ENCODE results near the gene PDE8A.

Gene PDE8A

DNA sequence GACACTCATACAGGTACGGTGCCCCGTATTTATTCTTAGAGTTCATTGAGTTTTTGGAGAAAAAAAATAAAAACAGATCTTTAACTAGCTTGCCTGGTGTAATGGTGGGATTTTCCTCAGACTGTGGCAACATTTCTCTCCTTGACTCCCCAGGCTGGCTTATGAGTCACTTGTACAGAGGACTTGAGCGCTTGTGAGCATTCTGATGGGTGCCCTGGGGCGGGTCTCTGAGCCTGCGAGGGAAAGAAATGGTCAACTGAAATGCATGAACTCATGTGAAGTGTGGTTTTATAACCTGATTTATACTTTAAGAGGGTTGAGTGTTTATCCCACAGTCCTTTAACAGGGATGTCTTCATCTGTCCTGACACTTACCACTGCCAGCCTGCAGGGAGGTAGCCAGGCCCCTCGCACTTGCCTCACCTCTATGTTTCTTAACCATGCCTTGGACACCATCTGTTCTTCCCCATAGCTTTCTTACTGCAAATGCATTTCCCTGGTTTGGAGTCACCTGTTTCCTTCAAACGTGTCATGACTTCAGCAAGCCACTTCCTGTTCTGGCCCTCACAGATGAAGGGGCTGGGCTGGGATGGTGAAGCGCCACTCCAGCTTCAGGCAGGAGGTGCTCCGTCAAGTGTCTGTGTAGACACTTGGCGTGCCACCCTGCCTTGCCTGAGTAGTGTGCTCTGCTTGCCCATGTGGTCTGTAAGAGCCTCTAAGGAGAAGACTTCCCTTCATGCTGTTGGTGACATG is 118.7 kb downstream of the PDE8A start:
- no peak for DNase-seq (ENCODE audit: low read depth)
- H3K4me3 ChIP-seq (ENCODE audit: low read length): no peak overlapping the region
- TF ChIP-seq, protein P1, sequence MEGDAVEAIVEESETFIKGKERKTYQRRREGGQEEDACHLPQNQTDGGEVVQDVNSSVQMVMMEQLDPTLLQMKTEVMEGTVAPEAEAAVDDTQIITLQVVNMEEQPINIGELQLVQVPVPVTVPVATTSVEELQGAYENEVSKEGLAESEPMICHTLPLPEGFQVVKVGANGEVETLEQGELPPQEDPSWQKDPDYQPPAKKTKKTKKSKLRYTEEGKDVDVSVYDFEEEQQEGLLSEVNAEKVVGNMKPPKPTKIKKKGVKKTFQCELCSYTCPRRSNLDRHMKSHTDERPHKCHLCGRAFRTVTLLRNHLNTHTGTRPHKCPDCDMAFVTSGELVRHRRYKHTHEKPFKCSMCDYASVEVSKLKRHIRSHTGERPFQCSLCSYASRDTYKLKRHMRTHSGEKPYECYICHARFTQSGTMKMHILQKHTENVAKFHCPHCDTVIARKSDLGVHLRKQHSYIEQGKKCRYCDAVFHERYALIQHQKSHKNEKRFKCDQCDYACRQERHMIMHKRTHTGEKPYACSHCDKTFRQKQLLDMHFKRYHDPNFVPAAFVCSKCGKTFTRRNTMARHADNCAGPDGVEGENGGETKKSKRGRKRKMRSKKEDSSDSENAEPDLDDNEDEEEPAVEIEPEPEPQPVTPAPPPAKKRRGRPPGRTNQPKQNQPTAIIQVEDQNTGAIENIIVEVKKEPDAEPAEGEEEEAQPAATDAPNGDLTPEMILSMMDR (conservative IDR thresholded peaks at IDR 0.05; ENCODE audit: low read length): no peak

DNA sequence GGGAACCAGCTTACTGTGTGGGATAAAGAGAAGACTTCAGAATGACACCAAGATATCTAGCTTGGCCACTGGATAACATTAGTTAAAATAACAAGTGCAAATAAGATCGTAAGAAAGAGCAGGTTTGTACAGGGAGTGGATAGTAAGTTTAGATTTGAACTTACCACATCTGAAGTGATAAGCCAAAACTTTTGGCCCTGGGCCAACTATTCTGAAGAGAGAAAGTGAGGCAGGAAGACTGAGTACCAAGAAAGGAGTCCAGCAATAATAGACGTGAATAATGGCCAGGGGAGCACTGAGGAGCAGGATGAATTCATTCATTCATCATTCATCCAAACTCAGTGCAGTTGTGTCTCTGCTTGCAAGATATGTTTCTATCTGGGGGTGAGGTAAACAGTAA is 122.9 kb downstream of the PDE8A start:
- TF ChIP-seq, protein P1 (conservative IDR thresholded peaks at IDR 0.05; ENCODE audit: low read length): no peak
- DNase-seq (ENCODE audit: low read depth): no peak

DNA sequence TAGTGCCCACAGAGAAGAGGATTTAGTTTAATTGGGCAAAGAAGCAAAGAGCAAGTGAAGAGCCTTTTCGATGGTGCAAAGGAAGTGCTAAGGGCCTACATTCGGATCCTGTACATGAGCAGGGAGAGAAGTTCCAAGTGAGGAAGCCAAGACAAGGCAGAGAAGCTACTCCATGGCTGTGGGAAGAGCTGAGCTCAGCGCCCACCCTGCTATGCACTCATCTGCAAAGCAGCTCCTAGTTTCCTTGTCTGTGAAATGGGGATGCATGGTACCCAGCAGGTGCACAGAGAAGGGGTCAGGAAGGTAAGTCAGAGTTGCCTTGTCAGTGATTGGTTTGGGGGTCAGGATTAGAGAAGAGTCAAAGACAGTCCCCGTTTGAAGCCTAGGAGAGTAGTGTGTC is 126.5 kb downstream of the PDE8A start:
- H3K4me3 ChIP-seq (ENCODE audit: low read length): no peak overlapping the region
- DNase-seq (ENCODE audit: low read depth): no peak
- TF ChIP-seq, protein P1 (conservative IDR thresholded peaks at IDR 0.05; ENCODE audit: low read length): no peak

More for the DNA sequence above, 122.9 kb downstream of the PDE8A start:
- no peak overlapping the region for H3K4me3 ChIP-seq (ENCODE audit: low read length)

DNA sequence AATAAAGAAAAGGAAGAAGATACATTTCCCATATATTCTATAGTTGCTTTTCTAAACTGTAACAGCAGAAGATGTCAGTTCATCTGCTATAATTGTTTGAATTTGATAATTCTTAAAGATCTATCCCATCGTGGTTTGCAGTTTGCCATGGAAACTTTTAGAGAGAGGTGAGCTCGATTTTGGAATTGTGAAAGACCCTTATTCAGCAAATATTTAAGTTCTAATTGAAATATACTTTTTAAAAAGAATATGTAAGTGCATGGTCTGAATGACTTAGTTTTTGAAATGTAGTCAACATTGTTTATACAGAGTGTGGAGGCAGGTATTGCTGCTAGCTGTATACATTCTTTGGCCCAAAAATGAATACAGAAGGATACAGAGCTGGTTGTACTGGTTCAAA is 127.7 kb downstream of the PDE8A start:
- H3K4me3 ChIP-seq (ENCODE audit: low read length): no peak overlapping the region
- TF ChIP-seq, protein P1 (conservative IDR thresholded peaks at IDR 0.05; ENCODE audit: low read length): no peak
- no peak for DNase-seq (ENCODE audit: low read depth)

DNA sequence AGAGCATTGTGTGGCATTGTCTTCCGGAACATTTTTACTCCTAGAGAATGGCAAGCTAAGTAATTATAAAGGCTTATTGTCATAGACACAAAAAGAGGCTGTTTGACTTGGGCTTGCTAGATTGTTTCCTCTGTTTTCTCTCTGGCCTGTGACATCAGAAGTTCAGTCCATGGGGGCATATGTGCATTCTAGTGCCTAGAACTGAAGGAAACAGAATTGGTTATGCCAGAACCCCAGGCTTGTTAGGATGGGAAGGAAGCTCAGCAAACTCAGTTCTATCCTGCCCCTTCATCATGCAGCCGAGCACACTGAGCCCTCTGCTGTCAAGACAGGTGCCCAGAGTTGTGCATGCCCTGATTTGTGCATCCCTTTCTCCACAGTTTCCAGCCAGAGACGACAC is 131.3 kb downstream of the PDE8A start:
- no peak overlapping the region for H3K4me3 ChIP-seq (ENCODE audit: low read length)
- no peak for DNase-seq (ENCODE audit: low read depth)
- TF ChIP-seq, protein P1 (conservative IDR thresholded peaks at IDR 0.05; ENCODE audit: low read length): no peak

DNA sequence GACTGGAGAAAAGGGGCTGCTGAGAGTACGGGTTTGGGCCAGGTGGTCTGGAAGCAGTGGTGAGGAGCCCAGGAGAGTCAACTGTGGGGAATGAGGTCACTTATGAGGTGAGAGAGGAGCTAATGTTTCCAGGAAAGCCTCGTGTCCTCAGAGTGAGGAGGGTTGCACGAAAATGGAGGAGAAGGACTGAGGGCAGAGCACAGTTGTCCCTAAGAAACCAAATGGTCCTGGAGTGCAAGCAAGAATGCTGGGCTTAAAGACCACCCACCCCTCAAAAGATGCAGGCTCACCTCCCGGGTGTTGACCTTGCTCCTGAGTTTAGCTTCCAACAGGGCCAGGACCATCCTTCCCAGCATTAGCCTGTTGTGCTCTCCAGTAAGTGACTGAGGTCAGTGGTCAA is 133.2 kb downstream of the PDE8A start:
- H3K4me3 ChIP-seq (ENCODE audit: low read length): no peak overlapping the region
- TF ChIP-seq, protein P1 (conservative IDR thresholded peaks at IDR 0.05; ENCODE audit: low read length): no peak
- no peak for DNase-seq (ENCODE audit: low read depth)

DNA sequence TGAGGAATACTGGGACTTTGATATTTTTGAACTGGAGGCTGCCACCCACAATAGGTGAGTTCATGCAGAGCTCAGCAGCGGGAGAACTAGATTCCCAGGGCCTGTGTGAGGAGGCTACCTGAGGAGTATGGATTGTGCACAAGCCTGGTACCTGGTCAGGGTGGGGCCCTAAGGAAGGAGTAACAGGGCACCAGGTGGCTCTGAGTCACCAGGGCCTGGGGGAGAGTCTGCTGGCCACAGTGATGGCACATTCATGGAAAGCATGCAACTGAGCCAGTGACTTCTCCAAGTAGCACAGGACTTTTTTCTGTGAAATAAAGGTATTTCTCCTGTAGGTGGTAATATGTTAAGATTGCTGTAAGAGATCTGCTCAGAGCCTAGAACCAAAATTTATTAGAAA is 134.4 kb downstream of the PDE8A start:
- H3K4me3 ChIP-seq (ENCODE audit: low read length): no peak overlapping the region
- TF ChIP-seq, protein P1 (conservative IDR thresholded peaks at IDR 0.05; ENCODE audit: low read length): no peak
- no peak for DNase-seq (ENCODE audit: low read depth)
